Endothelial cell (in vitro differentiated cells): ENCODE results near the gene GPAM. TPM values are rescaled to one million over a fixed set of nuclear protein-coding genes. Genes with fewer than 3 reads are reported as not detected.
"Not testable (repeated sequence)": the region's sequence is repeated elsewhere in the genome, so short reads cannot be mapped to it uniquely, and the experiment has no call there.

Experiments
- DNase-seq: peaks from one replicate; pipeline ENCODE4 v3.0.0; 2021; ENCODE audit warnings: low spot score
- H3K27ac Mint-ChIP-seq: one replicate; pipeline ENCODE4 v1.8.0; 2021; ENCODE audit warnings: mixed read lengths, inconsistent platforms; ENCODE audit not compliant: unreplicated experiment
- H3K27me3 Mint-ChIP-seq: one replicate; pipeline ENCODE4 v1.8.0; 2021; ENCODE audit warnings: mild to moderate bottlenecking, moderate library complexity, mixed read lengths, inconsistent platforms; ENCODE audit not compliant: unreplicated experiment
- H3K36me3 Mint-ChIP-seq: one replicate; pipeline ENCODE4 v1.8.0; 2021; ENCODE audit warnings: mild to moderate bottlenecking, low read depth, mixed read lengths, inconsistent platforms; ENCODE audit not compliant: unreplicated experiment
- H3K4me1 Mint-ChIP-seq: one replicate; pipeline ENCODE4 v1.8.0; 2021; ENCODE audit warnings: mild to moderate bottlenecking, mixed read lengths, inconsistent platforms; ENCODE audit not compliant: unreplicated experiment
- H3K4me3 Mint-ChIP-seq: one replicate; pipeline ENCODE4 v1.8.0; 2021; ENCODE audit warnings: mild to moderate bottlenecking, mixed read lengths, inconsistent platforms; ENCODE audit not compliant: unreplicated experiment
- H3K9me3 Mint-ChIP-seq: one replicate; pipeline ENCODE4 v1.8.0; 2021; ENCODE audit warnings: mixed read lengths, inconsistent platforms; ENCODE audit not compliant: unreplicated experiment
- total RNA-seq: library from RNA; stranded (reverse); fragmentation: NEBNext Ultra II Directional; extraction: Animal tissue kit (Norgen Biotek cat#: 25700); gene quantifications from one replicate; pipeline ENCODE4 v1.2.1, GENCODE V29; 2021; ENCODE audit not compliant: unreplicated experiment
- TF ChIP-seq, protein P1 (sequence below): fragments of 200-600 bp; sonication (generic); IDR thresholded peaks from one replicate; pipeline ENCODE4 v1.5.0; 2021; ENCODE audit warnings: antibody characterized with exemption; ENCODE audit not compliant: unreplicated experiment

The GPAM gene
- total RNA-seq, 1 donor from 2014 or later: 11.5 TPM

DNA sequence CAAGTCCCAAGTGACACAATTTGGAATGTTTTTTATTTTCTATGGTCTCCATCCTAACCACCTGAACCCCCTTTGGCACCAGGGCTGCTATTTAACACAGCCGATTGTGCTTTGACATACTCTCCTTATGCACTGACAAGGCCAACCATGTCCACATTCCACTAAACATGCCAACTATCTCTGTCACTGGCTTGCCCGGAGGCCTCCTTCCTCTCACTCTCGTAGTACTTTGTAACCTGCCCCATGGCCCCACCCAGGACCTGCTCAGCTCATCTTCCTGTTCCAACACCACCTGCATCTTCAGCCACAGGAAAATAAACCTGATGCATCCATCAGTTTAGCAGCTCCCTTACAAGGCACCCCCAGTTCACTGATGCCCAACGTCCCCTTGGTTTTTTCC lies 63.1 kb downstream of the GPAM start:
- Mint-ChIP-seq H3K4me3 (no peak overlapping the region), H3K27ac (no peak overlapping the region)

GRCh38 chr10:112115781-112116385 lies 67.7 kb downstream of the GPAM start:
- DNase-seq: peak; percentile 67
- peaks cover 6% of the 10 kb centered on the region for H3K27me3 Mint-ChIP-seq
- peaks cover 2% of the 10 kb centered on the region for H3K4me1 Mint-ChIP-seq
- peaks cover 3% of the 10 kb centered on the region for H3K36me3 Mint-ChIP-seq
- H3K27ac Mint-ChIP-seq: no peak overlapping the region
- no peak overlapping the region for H3K4me3 Mint-ChIP-seq
- no peaks in the 10 kb centered on the region for H3K9me3 Mint-ChIP-seq
- TF ChIP-seq, protein P1, sequence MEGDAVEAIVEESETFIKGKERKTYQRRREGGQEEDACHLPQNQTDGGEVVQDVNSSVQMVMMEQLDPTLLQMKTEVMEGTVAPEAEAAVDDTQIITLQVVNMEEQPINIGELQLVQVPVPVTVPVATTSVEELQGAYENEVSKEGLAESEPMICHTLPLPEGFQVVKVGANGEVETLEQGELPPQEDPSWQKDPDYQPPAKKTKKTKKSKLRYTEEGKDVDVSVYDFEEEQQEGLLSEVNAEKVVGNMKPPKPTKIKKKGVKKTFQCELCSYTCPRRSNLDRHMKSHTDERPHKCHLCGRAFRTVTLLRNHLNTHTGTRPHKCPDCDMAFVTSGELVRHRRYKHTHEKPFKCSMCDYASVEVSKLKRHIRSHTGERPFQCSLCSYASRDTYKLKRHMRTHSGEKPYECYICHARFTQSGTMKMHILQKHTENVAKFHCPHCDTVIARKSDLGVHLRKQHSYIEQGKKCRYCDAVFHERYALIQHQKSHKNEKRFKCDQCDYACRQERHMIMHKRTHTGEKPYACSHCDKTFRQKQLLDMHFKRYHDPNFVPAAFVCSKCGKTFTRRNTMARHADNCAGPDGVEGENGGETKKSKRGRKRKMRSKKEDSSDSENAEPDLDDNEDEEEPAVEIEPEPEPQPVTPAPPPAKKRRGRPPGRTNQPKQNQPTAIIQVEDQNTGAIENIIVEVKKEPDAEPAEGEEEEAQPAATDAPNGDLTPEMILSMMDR: peak; percentile 69

More for the DNA sequence above, 63.1 kb downstream of the GPAM start:
- no peaks in the 10 kb centered on the region for H3K9me3 Mint-ChIP-seq
- no peaks in the 10 kb centered on the region for H3K36me3 Mint-ChIP-seq
- TF ChIP-seq, protein P1: no peak
- H3K4me1 Mint-ChIP-seq: no peaks in the 10 kb centered on the region
- DNase-seq: no peak
- peaks cover 6% of the 10 kb centered on the region for H3K27me3 Mint-ChIP-seq

DNA sequence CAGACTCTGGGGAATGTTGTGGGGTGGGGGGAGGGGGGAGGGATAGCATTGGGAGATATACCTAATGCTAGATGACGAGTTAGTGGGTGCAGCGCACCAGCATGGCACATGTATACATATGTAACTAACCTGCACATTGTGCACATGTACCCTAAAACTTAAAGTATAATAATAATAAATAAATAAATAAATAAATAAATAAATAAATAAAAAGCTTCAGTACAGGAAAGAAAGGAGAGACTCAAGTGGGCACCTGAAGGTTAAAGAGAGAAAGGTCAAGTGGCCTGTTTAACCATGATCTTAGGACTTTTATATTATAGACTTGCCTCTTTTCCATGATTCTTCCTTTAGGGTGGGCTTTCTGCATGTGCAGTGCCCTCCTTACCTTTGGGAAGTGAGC lies 73.8 kb downstream of the GPAM start:
- H3K4me1 Mint-ChIP-seq, H3K9me3 Mint-ChIP-seq, H3K27ac Mint-ChIP-seq: not testable (repeated sequence)

More for the DNA sequence above, 73.8 kb downstream of the GPAM start:
- not testable (repeated sequence) for H3K4me3 Mint-ChIP-seq, H3K27me3 Mint-ChIP-seq, H3K36me3 Mint-ChIP-seq, DNase-seq

Other genes with a start within 250 kb of the GPAM start
- not detected for gene TECTB, start 99.6 kb upstream of the GPAM start, total RNA-seq
- 0.64 TPM for gene ACSL5, start 190.4 kb upstream of the GPAM start, total RNA-seq